Right ventricle myocardium inferior (tissue), 1 donor: ENCODE measurements around the gene CAMKK1. TPM values are rescaled to one million over a fixed set of nuclear protein-coding genes. Genes with fewer than 3 reads are reported as not detected.

Source experiments
- ATAC-seq: fragments of 200-7000 bp; cut with Tn5 transposase; one replicate; pipeline ENCODE4 v1.9.1; 2020; ENCODE audit warnings: mild to moderate bottlenecking, moderate library complexity
- DNase-seq: peaks from one replicate; pipeline ENCODE4 v3.0.0; 2021; ENCODE audit errors: missing footprints
- intact Hi-C: fragments of 100-400 bp; cut with DNase I; formaldehyde crosslinking; loops from one replicate; pipeline ENCODE4 v1.11.0; 2022
- total RNA-seq: library from RNA; stranded (reverse); fragmentation: NEBNext Ultra II Directional; extraction: Animal tissue kit (Norgen Biotek cat#: 25700); gene quantifications from one replicate; pipeline ENCODE4 v1.2.1, GENCODE V29; 2021
- donor health status: DM: no; HTN: yes; CAD: no; lungs with severe emphysema.

The CAMKK1 gene
- total RNA-seq, 1 donor from 2014 or later = 3.8 TPM

- intact Hi-C loops = no loop called here
- ATAC-seq = no peak
Observed at GRCh38 chr17:3904501-3904900, 11.6 kb upstream of the CAMKK1 start.

GRCh38 chr17:3903881-3904290 is 11.0 kb upstream of the CAMKK1 start:
- no peak for DNase-seq
- peak; percentile 8 for ATAC-seq
- intact Hi-C loops = no loop called here

More at GRCh38 chr17:3904501-3904900, 11.6 kb upstream of the CAMKK1 start:
- no peak for DNase-seq

- intact Hi-C loops = no loop called here
- DNase-seq (no peak), ATAC-seq (no peak)
Observed at GRCh38 chr17:3903051-3903825, 10.4 kb upstream of the CAMKK1 start.

GRCh38 chr17:3900646-3901045 is 7.8 kb upstream of the CAMKK1 start:
- DNase-seq (no peak), ATAC-seq (no peak)
- intact Hi-C loops = no loop called here

- DNase-seq = no peak
- intact Hi-C loops = no loop called here
- ATAC-seq = no peak
Observed at GRCh38 chr17:3897731-3898130, 4.9 kb upstream of the CAMKK1 start.

- intact Hi-C loops = no loop called here
- no peak for ATAC-seq
- DNase-seq = no peak
Observed at GRCh38 chr17:3896968-3897235, 4.0 kb upstream of the CAMKK1 start.

- no peak for DNase-seq
- intact Hi-C loops = no loop called here
- no peak for ATAC-seq
Observed at GRCh38 chr17:3896108-3896967, 3.5 kb upstream of the CAMKK1 start.

GRCh38 chr17:3895354-3895753 is 2.5 kb upstream of the CAMKK1 start:
- intact Hi-C loops = no loop called here
- DNase-seq (no peak), ATAC-seq (no peak)

GRCh38 chr17:3894911-3895343 is 2.1 kb upstream of the CAMKK1 start:
- intact Hi-C loops = no loop called here
- ATAC-seq = no peak
- no peak for DNase-seq

GRCh38 chr17:3894188-3894587 is 1.3 kb upstream of the CAMKK1 start:
- DNase-seq (no peak), ATAC-seq (no peak)
- intact Hi-C loops = no loop called here

- intact Hi-C loops = no loop called here
- DNase-seq = no peak
- no peak for ATAC-seq
Observed at GRCh38 chr17:3893720-3894116, 865 bp upstream of the CAMKK1 start.

- intact Hi-C loops = no loop called here
- peak; percentile 91 for DNase-seq
- ATAC-seq = peak; percentile 47
Observed at GRCh38 chr17:3892095-3892998, 506 bp downstream of the CAMKK1 start.

GRCh38 chr17:3891626-3892094 is 1.2 kb downstream of the CAMKK1 start:
- DNase-seq (no peak), ATAC-seq (no peak)
- intact Hi-C loops = no loop called here

GRCh38 chr17:3890878-3891219 is 2.0 kb downstream of the CAMKK1 start:
- ATAC-seq (no peak), DNase-seq (no peak)
- intact Hi-C loops = no loop called here

- intact Hi-C loops = no loop called here
- DNase-seq = no peak
- ATAC-seq = no peak
Observed at GRCh38 chr17:3890082-3890877, 2.6 kb downstream of the CAMKK1 start.

GRCh38 chr17:3889325-3890012 is 3.4 kb downstream of the CAMKK1 start:
- intact Hi-C loops = no loop called here
- DNase-seq = no peak
- ATAC-seq = no peak

GRCh38 chr17:3888343-3889171 is 4.3 kb downstream of the CAMKK1 start:
- peak; percentile 12 for ATAC-seq
- DNase-seq = peak; percentile 82
- intact Hi-C loops = no loop called here
